ENCODE measurements around the gene GALNT18.
A peak's percentile ranks its signal among the peaks of the same experiment; 100 is the strongest.

The GALNT18 gene

DNA sequence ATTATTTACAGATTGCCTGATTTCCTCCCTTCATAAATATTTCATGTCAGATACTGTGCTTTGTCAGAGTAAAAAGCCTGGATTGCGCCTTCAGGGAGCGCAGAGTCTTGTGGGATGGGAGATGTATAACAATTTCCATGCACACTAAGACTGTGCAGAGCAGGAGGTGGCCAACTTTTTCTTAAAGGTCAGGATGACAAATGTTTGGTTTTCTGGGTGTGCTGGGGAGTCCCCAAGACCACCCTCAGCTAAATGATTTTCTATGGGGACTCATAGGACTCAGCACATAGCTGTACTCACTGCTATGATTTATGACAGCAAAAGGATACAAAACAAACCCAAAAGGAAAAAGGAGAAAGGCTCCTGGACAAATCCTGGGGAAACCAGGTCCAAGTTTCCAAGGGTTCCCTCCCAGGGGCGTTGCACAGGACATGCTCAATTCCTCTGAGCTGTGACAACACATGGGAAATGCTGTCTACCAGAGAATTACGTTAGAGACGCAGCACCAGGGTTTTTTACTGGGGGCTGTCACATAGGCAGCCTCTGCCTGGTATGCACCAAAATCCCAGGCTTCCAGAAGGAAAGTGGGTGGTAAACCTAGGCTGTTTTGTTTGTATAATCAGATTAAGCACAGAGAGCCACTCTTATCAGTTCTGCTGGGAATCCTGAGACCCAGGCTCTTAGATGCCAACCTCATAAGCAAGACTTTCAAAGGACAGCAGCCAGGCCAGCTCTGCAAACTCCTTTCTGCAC is 327.8 kb downstream of the GALNT18 start:
- DNase-seq: no peak

DNA sequence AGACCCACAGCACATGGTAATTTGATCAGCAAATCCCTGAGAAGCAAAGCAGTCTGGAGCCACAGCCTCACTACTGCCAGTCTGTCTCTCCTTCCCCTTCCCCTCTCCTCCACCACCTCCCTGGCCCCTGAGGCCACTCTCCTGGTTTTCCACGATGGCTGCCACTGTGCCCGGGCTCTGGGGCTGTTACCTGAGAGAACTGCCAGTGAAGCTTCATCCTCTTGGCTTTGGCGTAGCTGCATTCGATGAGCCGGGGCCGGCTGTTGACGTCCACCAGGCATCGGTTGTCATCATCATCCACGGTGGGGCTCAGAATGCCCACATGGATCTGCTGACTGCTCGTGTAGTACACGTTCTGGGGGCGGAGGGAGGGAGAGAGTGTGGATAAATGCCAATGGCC is 329.0 kb downstream of the GALNT18 start:
- DNase-seq: no peak

DNA sequence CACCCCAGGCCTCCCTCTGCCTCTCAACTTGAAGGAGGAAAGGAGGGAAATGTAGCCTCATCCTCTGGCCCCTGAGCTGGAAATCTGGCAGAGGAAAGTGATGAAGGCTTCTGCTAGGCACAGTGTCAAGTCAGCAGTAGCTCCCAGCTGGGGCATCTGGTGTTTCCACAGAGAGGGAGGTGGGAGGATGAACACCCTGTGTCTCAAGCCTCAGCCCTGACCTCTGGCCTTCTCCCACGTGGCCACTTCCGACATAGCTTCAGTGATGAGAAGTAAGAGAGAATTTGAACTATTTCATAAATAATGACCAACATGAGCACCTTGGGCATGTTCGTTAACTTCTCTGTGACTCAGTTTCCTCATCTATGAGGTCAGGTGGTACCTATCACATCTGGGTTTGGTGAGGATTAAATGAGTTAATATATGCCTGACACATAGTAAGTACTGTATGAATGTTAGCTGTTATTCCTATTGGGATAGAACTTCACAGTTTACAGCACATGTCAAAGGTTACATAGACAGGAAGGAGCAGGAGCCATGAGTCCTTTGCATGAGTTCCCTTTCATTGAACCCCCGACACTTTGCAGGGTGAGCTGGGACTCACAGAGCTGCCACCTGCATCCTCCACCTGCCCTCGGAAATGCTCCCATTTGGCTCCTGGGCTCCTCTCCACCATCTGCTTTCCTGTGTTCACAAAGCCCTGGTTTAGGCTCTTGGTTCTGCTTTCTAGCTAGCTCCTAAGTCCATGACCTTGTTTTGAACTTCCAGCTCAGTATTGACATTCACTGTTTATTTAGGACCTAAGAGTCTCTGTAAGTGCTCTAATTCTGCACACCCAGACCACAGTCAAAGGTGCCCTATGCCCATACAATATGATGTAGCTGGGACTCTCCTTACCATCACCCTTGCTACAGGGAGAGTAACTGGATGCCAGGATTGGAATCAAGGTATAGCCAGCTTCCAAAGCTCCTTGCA is 330.5 kb downstream of the GALNT18 start:
- DNase-seq: no peak

DNA sequence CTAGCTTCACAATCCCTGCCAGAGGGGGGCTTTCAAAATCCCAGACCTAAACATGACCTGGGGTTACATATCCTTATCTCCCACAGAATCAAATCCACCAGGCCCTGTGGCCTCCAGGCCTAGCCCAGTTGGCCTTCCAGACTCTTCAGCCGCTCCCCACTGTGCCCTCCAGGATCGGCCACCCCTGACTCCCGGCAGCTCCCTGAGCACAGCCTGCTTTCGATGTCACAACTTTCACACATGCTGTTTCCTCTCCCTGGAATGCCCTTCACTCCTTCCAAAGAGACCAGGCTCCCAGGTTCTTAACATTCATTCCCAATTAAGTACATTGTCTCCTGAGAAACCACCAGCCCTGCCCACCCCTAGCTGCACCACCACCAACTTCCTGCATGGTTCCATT is 331.5 kb downstream of the GALNT18 start:
- no peak for DNase-seq

DNA sequence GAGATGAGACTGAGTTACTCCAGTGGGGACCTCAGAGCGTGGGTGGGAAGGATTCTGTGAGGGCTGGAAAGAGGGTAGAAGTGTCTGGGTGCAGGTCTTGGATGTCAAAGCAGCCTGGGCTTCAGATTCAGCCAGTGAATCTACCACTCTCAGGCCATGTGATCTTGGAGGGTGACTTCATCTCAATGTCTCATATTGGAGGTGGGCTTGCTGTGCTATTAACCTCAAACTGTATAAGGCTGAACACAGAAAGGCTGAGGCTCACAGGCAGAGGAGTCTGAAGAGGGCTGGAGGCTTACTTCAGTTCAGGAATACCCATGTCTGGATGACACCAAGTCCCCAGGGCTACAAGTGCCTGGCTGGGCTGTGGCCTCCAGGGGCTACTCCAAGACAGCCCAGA is 332.1 kb downstream of the GALNT18 start:
- no peak for DNase-seq

DNA sequence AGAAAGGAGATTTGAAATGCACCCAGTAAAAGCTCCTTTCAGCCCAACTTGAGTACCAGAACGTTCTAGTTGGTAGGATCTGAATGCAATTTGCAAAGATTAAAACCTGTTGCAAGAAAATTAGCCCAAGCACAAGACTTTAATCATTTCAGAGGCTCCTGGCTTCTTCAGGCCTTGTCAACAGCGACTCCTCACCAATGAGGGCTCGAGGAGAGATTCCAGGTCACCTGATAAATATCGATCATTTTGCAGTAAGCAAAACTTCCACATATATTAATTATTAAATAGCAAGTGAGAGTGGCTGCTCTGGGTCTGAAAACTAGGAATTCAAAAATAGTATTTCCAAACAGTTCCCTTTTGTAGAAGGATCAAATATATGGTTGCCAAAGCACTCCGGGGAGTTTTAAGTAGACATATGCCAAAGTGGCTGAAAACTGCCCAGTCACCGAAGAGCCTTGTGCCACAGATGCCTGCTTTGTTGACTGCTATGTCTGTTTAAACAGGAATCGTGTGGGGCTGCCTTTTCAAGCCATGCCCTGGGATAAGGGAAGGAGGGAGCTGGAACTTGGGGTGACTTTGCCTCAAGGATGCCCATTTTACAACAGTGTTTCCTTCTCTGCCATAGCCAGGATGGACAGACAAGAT is 332.7 kb downstream of the GALNT18 start:
- DNase-seq: peak in 1 of 2 experiments; percentile 23

DNA sequence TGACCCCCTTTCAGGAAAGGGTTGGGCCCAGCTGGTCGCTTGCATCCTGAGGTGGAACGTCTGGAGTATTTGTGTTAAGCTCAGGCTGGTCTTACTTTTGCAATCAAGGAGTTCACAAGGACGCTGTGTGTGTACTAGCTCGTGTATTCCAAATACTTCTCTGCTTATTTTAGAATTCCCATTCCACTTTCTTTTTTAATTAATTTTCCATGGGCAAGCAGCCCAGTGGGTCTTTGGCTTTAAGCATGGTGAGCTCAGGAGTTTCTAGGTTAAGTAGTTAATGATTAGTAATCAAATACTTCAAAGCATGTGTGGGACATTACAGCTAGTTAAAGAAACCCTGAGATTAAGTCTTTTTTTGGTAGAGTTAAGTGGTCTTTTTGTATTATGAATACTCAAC is 337.3 kb downstream of the GALNT18 start:
- DNase-seq: no peak

DNA sequence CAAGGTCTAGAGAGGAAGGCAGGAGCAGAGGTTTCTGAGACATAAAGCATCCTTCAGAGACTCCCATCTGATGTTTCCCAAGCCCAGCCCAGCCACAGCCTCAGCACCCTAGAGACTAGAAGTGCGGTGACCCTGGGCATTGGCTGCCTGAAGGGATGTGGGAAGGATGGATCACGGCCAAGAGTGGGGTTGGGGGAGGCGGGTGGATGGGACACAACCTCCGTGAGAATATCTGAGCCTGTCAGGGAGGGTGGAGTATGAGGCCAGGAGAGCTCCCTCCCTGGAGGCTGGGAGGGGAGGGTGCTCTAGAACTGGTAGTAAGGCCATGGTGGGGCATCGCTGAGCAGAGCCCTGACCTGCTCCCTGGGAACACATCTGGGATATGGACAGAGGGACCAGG is 340.2 kb downstream of the GALNT18 start:
- DNase-seq: no peak

DNA sequence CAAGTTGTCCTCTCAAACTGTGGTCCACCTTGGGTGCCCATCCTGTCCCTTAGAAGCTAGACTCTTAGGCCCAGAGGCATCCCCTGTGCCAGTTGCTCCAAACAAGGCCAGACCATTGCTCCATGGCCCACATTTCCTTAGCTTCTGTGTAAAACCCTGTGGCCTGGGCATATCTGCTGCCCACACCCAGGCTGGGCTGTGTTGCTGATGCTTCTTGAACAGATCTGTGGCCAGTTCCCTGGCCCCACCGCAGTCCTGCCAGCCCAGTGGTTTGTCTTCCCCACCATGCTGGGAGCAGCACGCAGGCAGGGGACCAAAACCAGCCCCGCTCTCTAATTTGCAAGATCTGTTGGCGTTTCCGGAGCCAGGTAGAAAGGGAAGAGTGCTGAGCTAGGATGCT is 341.0 kb downstream of the GALNT18 start:
- no peak for DNase-seq

DNA sequence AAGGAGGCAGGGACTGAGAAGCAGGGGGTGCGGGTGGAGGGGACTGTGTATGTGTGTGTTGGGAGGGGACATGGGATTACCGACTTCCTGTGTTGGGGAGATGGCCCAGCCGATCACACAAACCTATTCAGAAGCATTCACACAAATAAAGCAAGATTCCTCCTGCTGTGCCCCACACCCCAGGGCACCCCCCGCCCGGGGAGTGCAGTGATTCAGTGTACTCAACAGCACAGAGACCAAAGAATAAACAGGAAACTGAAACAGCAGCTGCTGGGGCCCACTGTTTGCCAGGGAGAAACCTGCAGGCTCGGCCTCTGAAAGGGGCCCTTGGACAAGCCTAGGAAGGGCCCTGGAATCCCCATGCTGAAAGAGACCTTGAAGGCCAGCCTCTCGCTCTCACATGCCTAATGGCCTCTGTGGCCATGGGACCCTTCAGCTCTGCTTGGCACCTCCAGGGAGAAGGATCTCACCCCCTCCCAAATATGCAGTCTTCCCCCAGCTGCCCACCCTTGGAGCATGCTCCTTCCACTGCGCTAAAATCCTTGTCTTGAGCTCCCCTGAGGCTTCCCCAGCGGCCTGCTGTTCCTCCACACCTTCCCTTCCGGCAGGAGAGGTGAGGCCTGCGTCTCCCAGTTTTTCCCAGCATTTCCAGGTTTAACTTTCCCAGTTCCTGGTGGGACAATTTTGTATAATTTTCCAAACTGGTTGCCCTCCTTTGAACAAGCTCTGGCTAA is 341.7 kb downstream of the GALNT18 start:
- DNase-seq: no peak

DNA sequence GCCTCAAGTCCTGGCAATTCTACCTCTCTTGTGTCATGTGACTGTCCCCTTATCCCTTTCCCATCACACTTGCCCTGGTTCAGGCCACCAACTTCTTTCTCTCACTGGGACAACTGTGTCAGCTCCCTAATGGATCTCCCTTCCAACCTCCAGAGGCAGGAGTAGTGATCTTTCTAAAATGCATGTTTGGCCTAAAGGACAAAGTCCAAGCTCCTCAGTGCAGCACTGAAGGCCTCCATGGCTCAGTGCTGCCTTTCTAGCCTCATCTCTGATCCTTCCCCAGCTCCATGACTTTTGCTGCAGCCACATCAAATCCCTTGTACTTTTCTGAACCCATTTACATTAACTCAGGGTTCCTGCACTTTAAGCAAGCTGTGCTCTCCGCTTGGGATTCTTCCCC is 349.6 kb downstream of the GALNT18 start:
- no peak for DNase-seq

DNA sequence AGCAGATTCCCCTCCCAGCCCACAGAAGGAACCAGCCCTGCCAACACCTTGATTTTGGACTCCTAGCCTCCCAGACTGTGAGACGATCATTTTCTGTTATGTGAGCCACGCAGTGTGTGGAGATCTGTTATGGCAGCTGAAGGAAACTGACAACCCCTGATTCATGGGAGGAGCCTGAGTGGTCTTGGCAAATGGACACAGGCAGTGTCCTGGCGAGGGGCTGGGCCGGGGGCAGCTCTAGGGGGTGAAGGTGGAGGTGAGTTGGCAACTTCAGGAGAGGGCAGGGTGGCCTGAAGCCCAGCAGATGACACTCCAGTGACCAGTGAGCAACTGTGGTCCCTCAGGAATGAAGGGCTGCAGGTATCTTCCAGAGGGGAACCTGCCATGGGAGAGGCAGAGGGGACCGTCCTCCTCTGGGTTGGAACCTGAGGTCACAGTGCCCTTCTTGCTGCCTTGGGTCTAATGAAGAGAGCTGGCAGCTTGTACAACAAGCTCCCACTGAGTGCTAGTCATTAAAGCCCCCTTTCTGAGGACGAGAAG is 351.5 kb downstream of the GALNT18 start:
- no peak for DNase-seq

DNA sequence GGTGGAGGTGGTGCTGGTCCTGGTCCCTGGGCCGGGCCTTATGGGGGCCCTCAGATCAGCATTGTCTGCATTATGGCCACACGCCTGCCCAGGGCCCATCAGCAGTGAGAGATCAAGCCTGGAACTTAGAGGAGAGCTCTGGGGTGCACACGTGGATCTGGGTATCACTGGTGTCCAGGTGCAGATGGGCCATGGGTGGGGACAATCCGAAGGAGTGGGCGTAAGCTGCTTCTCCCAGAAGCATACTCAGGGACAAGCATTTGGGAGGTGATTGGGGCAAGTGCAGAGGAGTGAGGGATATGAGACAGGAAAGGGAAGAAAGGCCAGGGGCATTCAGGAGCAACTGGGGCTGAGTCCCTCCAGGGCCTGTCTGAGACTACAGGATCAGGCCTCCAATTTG is 353.1 kb downstream of the GALNT18 start:
- DNase-seq: no peak

DNA sequence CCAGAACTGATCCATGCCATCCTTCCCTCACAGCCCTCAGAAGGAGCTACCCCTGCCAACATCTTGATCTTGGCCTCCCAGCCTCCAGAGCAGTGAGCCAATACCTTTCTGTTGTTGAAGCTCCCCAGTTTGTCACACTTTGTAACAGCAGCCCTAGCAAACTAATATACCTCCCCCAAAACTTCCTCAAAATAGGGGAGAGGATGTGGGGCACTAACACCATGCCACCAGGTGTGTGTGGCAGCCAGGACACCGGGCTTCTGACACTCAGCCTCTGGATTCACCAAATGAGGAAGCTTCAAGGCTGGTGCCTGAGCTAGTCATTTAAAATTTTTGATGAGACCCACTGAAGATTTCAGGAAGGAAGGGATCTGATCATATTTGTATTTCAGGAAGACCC is 353.7 kb downstream of the GALNT18 start:
- DNase-seq: no peak

DNA sequence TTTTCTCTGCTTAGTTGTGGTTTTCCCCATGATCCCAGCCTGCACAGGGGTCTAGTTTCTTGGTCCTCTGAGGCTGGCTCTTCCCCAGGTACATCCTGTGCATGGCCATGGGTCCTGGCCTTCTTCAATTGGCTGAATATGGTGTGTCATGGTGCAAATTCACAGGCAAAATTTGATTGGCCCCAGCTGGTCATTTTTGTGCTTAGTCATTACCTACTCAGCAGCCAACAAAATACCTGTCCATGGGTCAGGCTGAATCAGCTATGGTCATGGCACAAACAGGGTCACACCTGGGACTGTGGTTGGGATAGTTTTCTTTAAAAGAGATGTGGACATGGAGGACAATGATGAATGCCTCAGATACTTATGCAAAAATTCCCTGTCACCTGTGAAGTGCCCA is 354.5 kb downstream of the GALNT18 start:
- DNase-seq: no peak

DNA sequence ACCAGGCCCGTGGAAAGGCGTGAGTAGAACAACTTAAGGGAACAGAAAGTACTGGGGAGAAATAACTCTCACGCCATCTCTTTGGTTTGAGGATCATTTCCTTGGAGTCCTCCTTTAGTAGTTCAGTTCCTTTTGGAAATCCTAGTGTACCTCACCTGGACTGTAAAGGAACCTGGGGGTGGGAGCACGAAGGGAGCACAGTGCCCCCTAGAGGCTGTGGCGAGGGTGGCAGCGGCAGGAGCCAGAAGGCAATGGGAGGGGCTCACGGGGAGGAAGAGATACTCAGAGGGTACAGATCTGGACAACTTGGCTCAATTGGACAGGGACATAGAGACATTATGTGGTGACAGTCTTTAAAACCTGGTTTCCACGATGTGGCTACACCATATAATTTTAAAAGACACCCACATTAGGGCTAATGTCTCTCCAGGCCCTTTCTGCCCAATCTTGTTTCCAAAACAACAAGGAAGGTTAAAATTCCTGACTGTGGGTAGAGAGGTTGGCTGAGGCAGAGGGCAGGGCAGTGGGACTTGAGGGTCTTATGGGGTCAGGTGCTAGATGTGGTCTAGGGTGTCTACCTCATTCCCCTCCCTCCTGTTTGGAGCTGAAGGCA is 355.7 kb downstream of the GALNT18 start:
- no peak for DNase-seq

DNA sequence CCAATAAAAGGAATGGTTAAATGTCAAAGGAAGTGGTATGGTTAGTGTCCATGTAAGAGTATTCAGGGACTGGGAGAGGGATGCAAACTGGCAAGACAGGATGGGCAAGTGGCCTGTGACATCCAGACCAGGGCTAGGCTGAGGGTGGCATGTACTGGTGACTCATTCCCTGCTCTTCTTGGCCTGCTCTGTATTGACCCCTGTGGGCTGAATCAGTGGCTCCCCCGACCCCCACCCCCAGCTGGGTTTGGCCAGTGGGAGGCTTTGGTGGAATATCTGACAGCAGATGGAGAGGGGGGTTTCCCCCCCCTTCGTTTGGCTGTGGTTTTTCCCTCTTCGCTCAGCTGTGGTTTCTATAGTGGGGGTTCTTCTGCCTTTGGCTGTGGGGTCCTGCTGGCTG is 356.5 kb downstream of the GALNT18 start:
- DNase-seq: no peak

DNA sequence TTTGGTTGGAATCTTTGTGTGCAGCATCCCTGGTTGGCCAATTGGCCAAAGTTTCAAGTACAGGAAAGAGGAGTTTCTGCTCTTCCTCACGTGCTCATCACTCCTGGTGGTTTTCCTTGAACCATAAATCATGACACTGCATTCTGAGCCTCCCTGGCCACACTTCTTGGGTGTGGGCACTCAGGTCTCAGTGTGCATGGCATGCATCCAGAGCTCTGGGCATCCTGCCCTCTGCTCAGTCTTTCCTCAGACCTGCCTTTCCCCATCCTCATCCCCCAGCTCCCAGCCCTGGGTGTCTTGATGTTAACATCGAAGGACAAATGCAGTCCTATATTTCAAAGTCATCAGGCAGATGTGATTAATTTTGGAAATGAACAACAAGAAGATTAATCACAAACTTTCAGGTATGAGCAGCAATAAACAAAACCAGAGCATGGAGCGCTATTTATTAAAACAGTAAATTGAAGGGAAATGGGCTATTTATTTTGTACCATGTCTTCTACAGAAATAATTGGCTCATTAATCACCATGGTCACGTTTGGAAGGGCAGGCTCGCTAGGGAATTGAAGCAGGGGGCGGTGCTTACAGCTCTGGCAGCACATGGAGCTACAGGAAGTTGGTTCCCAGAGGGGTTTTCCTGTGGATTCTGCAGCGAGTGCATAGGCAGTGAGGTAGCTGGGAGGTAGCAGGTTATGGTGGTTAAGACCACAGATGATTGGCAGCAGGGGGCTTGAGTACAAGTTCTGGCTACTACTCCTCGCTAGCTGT is 358.4 kb downstream of the GALNT18 start:
- no peak for DNase-seq

DNA sequence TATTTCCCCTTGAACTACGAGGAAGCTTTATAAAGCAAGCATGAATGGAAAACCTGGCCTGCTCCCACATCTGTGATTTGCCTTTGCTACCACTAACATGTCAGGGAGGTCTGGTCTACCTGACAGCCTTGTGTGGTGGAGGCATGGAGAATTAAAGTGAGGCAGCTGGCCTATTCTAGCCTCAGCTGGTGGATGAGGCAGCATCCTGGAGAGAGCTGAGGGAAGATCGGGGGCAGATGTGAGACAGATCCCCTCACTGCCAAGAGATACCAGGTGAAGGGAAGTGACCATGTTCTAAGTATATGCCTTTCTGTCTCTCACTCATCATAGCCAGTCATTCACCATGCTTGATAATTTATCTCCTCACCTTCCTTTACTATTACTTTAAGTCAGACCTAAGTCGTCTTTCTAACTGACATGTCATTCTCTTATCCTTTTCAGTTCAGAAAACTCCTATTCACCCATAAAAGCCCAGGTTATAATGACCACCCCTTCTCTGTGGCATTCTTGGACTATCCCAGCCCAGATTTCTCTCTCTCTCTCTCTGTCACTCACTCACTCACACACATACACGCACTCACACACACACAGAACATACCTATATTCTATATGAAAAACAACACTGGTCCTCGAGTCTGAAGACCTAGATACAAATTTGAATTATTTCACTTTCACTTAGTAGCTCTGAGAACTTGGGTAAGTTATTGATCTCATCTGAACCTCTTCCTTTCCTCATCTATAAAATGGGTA is 359.5 kb downstream of the GALNT18 start:
- no peak for DNase-seq

DNA sequence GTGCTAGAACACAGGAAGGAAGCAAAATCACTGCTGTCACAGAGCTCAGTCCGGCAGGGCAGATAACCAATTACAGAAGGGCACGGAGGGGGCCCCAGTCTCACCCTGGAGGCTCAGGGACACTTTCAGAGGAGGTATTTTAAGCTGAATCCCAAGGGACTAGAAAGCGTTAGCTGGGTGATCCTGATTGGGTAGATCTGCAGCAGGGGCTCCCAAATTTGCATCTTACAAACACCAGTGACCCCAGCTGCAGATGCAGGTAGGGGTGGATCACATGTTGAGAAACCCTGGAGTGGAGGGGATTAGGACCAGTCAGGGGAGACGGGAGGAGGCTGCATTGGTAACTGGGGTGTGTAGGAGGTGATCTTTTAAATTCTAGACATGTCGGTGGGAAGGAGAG is 360.2 kb downstream of the GALNT18 start:
- DNase-seq: no peak

DNA sequence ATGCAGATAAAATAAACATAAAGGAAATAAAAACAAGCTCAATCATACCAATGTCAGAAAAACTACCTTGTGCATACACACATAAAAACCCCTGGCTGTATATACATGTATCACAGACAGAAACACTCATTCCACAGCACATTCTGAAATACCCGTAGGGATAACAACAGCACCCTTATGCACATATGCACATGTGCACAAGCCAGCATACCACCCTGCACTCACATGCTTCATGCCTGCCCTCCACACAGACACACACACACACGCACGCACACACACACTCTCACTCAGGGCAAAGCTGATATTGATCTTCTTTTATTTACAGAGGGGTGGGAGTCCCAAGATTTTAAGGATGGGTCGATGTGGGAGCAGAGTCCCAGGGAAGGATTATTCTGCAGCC is 360.9 kb downstream of the GALNT18 start:
- no peak for DNase-seq

Data from cerebellar nuclear complex (tissue), 1 donor.